ENCODE measurements around the gene ERLIN1. TPM values are rescaled to one million over a fixed set of nuclear protein-coding genes. Genes with fewer than 3 reads are reported as not detected.

ERLIN1 gene
- total RNA-seq, 1 experiment from 2014 or later, result 33.0 TPM

DNA sequence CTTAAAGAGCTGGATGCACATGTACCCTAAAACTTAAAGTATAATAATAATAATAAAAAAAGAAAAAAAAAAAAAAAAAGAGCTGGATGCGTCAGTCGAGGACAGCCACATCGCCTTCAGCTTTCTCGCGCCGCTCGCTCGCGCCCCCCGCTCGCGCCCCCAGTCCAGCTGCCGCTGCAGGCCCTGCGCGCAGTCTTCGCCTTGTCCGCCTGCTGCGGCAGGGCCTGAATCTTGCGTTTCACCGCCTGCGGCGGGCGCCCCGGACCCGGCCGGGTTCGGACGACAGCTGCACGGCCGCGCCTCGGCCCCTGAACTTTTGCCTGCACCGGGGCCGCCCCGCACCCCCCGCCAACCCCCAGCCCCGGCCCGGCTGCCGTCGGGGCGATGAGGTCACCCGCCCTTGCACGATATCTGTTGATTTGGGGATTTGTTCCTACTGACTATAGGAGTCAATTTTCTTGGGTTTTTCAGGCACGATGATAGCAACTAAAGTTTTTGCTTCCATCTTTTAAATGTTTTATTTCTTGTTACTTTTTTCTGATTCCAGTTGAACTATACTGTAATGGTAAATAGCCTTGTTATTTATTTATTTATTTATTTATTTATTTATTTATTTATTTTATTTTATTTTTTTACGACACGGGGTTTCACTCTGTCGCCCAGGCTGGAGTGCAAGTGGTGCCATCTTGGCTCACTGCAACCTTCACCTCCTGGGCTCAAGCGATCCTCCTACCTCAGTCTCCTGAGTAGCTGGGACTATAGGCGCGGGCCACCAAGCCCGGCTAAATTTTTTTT lies 70.7 kb downstream of the ERLIN1 start:
- no peaks in the 10 kb centered on the region for H3K36me3 Mint-ChIP-seq (ENCODE audit: insufficient read depth in 1 of 3, low read depth in 3 of 3)
- Histone ChIP-seq H4K5ac (ENCODE audit: insufficient read length, low read depth, low read length) (no peak overlapping the region), H3K79me2 (ENCODE audit: insufficient read depth, low read length) (no peaks in the 10 kb centered on the region), H2BK20ac (ENCODE audit: low read depth, low read length, poor library complexity, severe bottlenecking) (no peak overlapping the region), H4K8ac (replicated peaks; ENCODE audit: insufficient read length, low read depth, low read length) (no peak overlapping the region), H4K91ac (ENCODE audit: insufficient read length, low read depth, low read length) (no peak overlapping the region), H2BK120ac (ENCODE audit: low read depth, low read length, poor library complexity, severe bottlenecking) (no peak overlapping the region), H3K56ac (ENCODE audit: insufficient read length, low read depth, low read length) (no peak overlapping the region), H2AFZ (ENCODE audit: low read length) (no peak overlapping the region), H4K20me1 (ENCODE audit: control insufficient read depth, insufficient read depth, insufficient read length) (no peaks in the 10 kb centered on the region), H3K27me3 (ENCODE audit: insufficient read depth, low read length) (no peaks in the 10 kb centered on the region), H2BK5ac (ENCODE audit: insufficient read length, low read length) (no peak overlapping the region), H3K79me1 (ENCODE audit: insufficient read depth, low read depth, low read length, poor library complexity, severe bottlenecking) (no peaks in the 10 kb centered on the region), H3K4me1 (ENCODE audit: insufficient read depth, low read length) (no peaks in the 10 kb centered on the region), H2BK15ac (ENCODE audit: low read depth, low read length) (no peak overlapping the region), H3K18ac (ENCODE audit: insufficient read length, low read depth, low read length) (no peak overlapping the region), H2BK12ac (ENCODE audit: insufficient read length, low read depth, low read length) (no peak overlapping the region), H3K14ac (ENCODE audit: insufficient read depth, low read length) (no peak overlapping the region), H3T11ph (ENCODE audit: low read length) (no peak overlapping the region), H3K4me2 (ENCODE audit: insufficient read depth, insufficient read length, low read length) (no peak overlapping the region), H3K23me2 (ENCODE audit: insufficient read length, low read depth, low read length, poor library complexity, severe bottlenecking) (no peaks in the 10 kb centered on the region), H2AK5ac (ENCODE audit: insufficient read length, low read length) (no peak overlapping the region), H3K27ac (ENCODE audit: insufficient read length, low read depth, low read length) (no peak overlapping the region), H3K9me3 (ENCODE audit: control insufficient read depth, low read depth, low read length) (no peaks in the 10 kb centered on the region), H3K4ac (ENCODE audit: low read depth, low read length) (no peak overlapping the region), H3K23ac (ENCODE audit: insufficient read length, low read depth, low read length) (no peak overlapping the region), H3K9ac (ENCODE audit: extremely low read depth, insufficient read length, low read length) (no peak overlapping the region)
- H3K9me3 Mint-ChIP-seq, result no peaks in the 10 kb centered on the region
- no peak overlapping the region for H3K4me3 Mint-ChIP-seq
- no CpG with 5 or more reads among the region's 51 CpGs for WGBS (ENCODE audit: extremely low coverage, insufficient read length, low lambda C conversion rate)
- H3K27ac Mint-ChIP-seq, result no peak overlapping the region
- TF ChIP-seq, protein P1, sequence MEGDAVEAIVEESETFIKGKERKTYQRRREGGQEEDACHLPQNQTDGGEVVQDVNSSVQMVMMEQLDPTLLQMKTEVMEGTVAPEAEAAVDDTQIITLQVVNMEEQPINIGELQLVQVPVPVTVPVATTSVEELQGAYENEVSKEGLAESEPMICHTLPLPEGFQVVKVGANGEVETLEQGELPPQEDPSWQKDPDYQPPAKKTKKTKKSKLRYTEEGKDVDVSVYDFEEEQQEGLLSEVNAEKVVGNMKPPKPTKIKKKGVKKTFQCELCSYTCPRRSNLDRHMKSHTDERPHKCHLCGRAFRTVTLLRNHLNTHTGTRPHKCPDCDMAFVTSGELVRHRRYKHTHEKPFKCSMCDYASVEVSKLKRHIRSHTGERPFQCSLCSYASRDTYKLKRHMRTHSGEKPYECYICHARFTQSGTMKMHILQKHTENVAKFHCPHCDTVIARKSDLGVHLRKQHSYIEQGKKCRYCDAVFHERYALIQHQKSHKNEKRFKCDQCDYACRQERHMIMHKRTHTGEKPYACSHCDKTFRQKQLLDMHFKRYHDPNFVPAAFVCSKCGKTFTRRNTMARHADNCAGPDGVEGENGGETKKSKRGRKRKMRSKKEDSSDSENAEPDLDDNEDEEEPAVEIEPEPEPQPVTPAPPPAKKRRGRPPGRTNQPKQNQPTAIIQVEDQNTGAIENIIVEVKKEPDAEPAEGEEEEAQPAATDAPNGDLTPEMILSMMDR (conservative IDR thresholded peaks at IDR 0.05), result no peak
- no peak for DNase-seq
- H3K27me3 Mint-ChIP-seq (ENCODE audit: low read depth), result no peaks in the 10 kb centered on the region
- peaks cover 3 to 4% of the 10 kb centered on the region in 2 experiments for H3K4me1 Mint-ChIP-seq
